ENCODE measurements around the gene NEDD8. TPM values are rescaled to one million over a fixed set of nuclear protein-coding genes. Genes with fewer than 3 reads are reported as not detected.

NEDD8 gene
- total RNA-seq, 1 experiment from 2014 or later, result 214 TPM

- Histone ChIP-seq H3T11ph (ENCODE audit: low read length) (no peak overlapping the region), H2BK5ac (ENCODE audit: insufficient read length, low read length) (no peak overlapping the region), H3K23ac (ENCODE audit: insufficient read length, low read depth, low read length) (no peak overlapping the region), H3K79me1 (ENCODE audit: insufficient read depth, low read depth, low read length, poor library complexity, severe bottlenecking) (no peaks in the 10 kb centered on the region), H3K4me1 (ENCODE audit: insufficient read depth, low read length) (0 out of 2 replicates have a peak, but pooled peaks cover 6% of the 10 kb centered on the region), H2BK120ac (ENCODE audit: low read depth, low read length, poor library complexity, severe bottlenecking) (no peak overlapping the region), H4K91ac (ENCODE audit: insufficient read length, low read depth, low read length) (no peak overlapping the region), H4K20me1 (ENCODE audit: control insufficient read depth, insufficient read depth, insufficient read length) (peaks cover 2% of the 10 kb centered on the region), H2BK20ac (ENCODE audit: low read depth, low read length, poor library complexity, severe bottlenecking) (no peak overlapping the region), H3K27ac (ENCODE audit: insufficient read length, low read depth, low read length) (no peak overlapping the region), H4K8ac (replicated peaks; ENCODE audit: insufficient read length, low read depth, low read length) (no peak overlapping the region), H2BK12ac (ENCODE audit: insufficient read length, low read depth, low read length) (no peak overlapping the region), H2AFZ (ENCODE audit: low read length) (no peak overlapping the region), H3K4ac (ENCODE audit: low read depth, low read length) (no peak overlapping the region), H3K9me3 (ENCODE audit: control insufficient read depth, low read depth, low read length) (no peaks in the 10 kb centered on the region), H4K5ac (ENCODE audit: insufficient read length, low read depth, low read length) (no peak overlapping the region), H3K4me2 (ENCODE audit: insufficient read depth, insufficient read length, low read length) (no peak overlapping the region), H3K14ac (ENCODE audit: insufficient read depth, low read length) (no peak overlapping the region), H3K27me3 (ENCODE audit: insufficient read depth, low read length) (no peaks in the 10 kb centered on the region), H2BK15ac (ENCODE audit: low read depth, low read length) (no peak overlapping the region), H3K79me2 (ENCODE audit: insufficient read depth, low read length) (no peaks in the 10 kb centered on the region), H3K9ac (ENCODE audit: extremely low read depth, insufficient read length, low read length) (no peak overlapping the region), H2AK5ac (ENCODE audit: insufficient read length, low read length) (no peak overlapping the region), H3K56ac (ENCODE audit: insufficient read length, low read depth, low read length) (no peak overlapping the region), H3K18ac (ENCODE audit: insufficient read length, low read depth, low read length) (no peak overlapping the region), H3K23me2 (ENCODE audit: insufficient read length, low read depth, low read length, poor library complexity, severe bottlenecking) (peaks cover 13% of the 10 kb centered on the region)
- no peak for TF ChIP-seq CTCF (conservative IDR thresholded peaks at IDR 0.05)
- Mint-ChIP-seq H3K9me3 (no peaks in the 10 kb centered on the region), H3K36me3 (ENCODE audit: insufficient read depth in 1 of 3, low read depth in 3 of 3) (peaks cover 35 to 68% (median 67%) of the 10 kb centered on the region in 3 experiments; a peak in 6 of 7 replicates), H3K27ac (no peak overlapping the region; a peak in 1 of 7 replicates), H3K27me3 (ENCODE audit: low read depth) (no peaks in the 10 kb centered on the region), H3K4me1 (peaks cover 10 to 17% of the 10 kb centered on the region in 2 experiments), H3K4me3 (no peak overlapping the region)
- DNase-seq, result no peak
- WGBS (ENCODE audit: extremely low coverage, insufficient read length, low lambda C conversion rate), result no CpG with 5 or more reads among the region's 6 CpGs
These were observed 4.7 kb upstream of the NEDD8 start for GRCh38 chr14:24236689-24237462.
